ENCODE data around the gene ATP1A2.

The ATP1A2 gene

GRCh38 chr1:160144921-160145320 lies 29.4 kb downstream of the ATP1A2 start:
- DNase-seq (ENCODE audit: insufficient read length), result no peak
- TF ChIP-seq TAF1 (IDR thresholded peaks at IDR 0.05; ENCODE audit: borderline replicate concordance, low read depth, low read length), result no peak
- no peak for TF ChIP-seq POLR2A (IDR thresholded peaks at IDR 0.05; ENCODE audit: low read depth, low read length)
- no peak for TF ChIP-seq POLR2AphosphoS5 (IDR thresholded peaks at IDR 0.05; ENCODE audit: low read depth, low read length)
- no peak for FAIRE-seq

DNA sequence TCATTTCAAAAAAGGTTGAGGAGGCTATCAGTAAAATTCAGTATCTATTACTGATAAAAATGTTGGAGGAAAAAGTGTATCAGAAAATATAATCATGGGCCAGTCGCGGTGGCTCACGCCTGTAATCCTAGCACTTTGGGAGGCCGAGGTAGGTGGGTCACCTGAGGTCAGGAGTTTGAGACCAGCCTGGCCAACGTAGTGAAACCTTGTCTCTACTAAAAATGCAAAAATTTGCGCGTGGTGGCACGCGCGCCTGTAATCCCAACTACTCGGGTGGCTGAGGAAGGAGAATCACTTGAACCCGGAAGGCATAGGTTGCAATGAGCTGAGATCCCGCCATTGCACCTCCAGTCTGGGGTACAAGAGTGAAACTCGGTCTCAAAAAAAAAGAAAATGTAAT lies 30.5 kb downstream of the ATP1A2 start:
- DNase-seq (ENCODE audit: insufficient read length) (no peak), FAIRE-seq (no peak)
- TF ChIP-seq POLR2AphosphoS5 (IDR thresholded peaks at IDR 0.05; ENCODE audit: low read depth, low read length) (no peak), TAF1 (IDR thresholded peaks at IDR 0.05; ENCODE audit: borderline replicate concordance, low read depth, low read length) (no peak), POLR2A (IDR thresholded peaks at IDR 0.05; ENCODE audit: low read depth, low read length) (no peak)

DNA sequence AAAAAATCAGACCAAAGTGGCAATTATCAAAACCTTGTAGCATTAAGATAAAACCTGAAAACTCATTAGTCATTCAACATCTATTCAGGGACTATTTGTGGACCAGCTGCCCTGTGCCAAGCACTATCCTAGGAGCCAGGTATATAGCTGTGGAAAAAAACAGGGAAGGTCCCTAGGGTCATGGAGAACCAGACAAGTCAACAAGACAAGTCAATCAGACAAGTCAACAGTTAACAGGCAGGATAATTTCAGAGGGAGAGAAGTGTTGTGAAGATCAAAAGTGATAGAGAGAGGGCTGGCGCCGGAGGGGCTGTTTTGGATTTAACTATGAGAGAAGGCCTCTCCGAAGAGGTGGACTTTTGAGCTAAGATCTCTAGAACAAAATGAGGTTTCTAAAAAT lies 32.6 kb downstream of the ATP1A2 start:
- DNase-seq (ENCODE audit: insufficient read length) (no peak), FAIRE-seq (no peak)
- TF ChIP-seq POLR2AphosphoS5 (IDR thresholded peaks at IDR 0.05; ENCODE audit: low read depth, low read length) (no peak), TAF1 (IDR thresholded peaks at IDR 0.05; ENCODE audit: borderline replicate concordance, low read depth, low read length) (no peak), POLR2A (IDR thresholded peaks at IDR 0.05; ENCODE audit: low read depth, low read length) (no peak)

- no peak for FAIRE-seq
- TF ChIP-seq TAF1 (IDR thresholded peaks at IDR 0.05; ENCODE audit: borderline replicate concordance, low read depth, low read length) (no peak), POLR2AphosphoS5 (IDR thresholded peaks at IDR 0.05; ENCODE audit: low read depth, low read length) (no peak), POLR2A (IDR thresholded peaks at IDR 0.05; ENCODE audit: low read depth, low read length) (no peak)
- DNase-seq (ENCODE audit: insufficient read length), result no peak
Measured at GRCh38 chr1:160149233-160149632, 33.7 kb downstream of the ATP1A2 start.

- no peak for DNase-seq (ENCODE audit: insufficient read length)
- no peak for TF ChIP-seq TAF1 (IDR thresholded peaks at IDR 0.05; ENCODE audit: borderline replicate concordance, low read depth, low read length)
- TF ChIP-seq POLR2A (IDR thresholded peaks at IDR 0.05; ENCODE audit: low read depth, low read length), result no peak
- no peak for FAIRE-seq
Measured at GRCh38 chr1:160149716-160150115, 34.2 kb downstream of the ATP1A2 start.

DNA sequence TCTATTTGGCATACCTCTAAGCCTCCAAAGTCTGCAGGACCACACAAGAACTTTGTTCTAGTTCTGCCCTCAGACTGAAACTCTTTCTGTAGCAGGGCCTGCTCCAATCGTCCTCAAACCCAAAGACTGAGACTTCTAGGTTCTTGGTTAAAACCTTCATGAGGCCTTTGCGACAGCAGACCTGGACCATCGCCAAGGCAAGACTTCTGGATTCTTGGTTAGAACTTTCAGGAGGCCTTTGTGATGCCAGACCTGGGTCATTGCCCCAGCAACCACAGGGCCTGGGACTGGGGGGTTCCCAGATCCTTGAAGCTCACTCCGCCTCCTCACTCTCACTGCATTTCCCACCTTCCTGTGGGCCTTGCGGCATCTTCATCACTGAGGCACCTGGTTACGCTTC lies 35.7 kb downstream of the ATP1A2 start, which contains the start of gene ATP1A4:
TSS of gene ATP1A4 (plus strand) at position 301 of the 400 bp plus-strand sequence. CDS start 438 bp downstream, outside the sequence.
- no peak for DNase-seq (ENCODE audit: insufficient read length)
- no peak for FAIRE-seq
- no peak for TF ChIP-seq POLR2AphosphoS5 (IDR thresholded peaks at IDR 0.05; ENCODE audit: low read depth, low read length)
- no peak for TF ChIP-seq POLR2A (IDR thresholded peaks at IDR 0.05; ENCODE audit: low read depth, low read length)
- no peak for TF ChIP-seq TAF1 (IDR thresholded peaks at IDR 0.05; ENCODE audit: borderline replicate concordance, low read depth, low read length)

DNA sequence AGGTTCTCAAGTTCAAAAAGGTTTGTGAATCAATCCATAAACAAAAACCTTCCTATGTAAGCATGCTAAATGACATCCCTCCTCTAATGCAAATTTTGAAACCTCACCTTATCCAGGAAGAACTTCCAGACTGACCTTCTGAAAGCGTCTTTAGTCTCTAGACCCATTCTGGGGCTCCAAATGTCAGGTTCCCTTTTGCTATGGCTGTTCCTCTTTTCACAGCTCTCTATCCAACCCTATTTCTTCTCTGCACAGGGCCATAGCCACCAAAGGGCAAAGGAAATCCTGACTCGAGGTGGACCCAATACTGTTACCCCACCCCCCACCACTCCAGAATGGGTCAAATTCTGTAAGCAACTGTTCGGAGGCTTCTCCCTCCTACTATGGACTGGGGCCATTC lies 39.2 kb downstream of the ATP1A2 start:
- TF ChIP-seq POLR2AphosphoS5 (IDR thresholded peaks at IDR 0.05; ENCODE audit: low read depth, low read length) (no peak), TAF1 (IDR thresholded peaks at IDR 0.05; ENCODE audit: borderline replicate concordance, low read depth, low read length) (no peak), POLR2A (IDR thresholded peaks at IDR 0.05; ENCODE audit: low read depth, low read length) (no peak)
- no peak for FAIRE-seq
- DNase-seq (ENCODE audit: insufficient read length), result no peak

GRCh38 chr1:160156361-160156760 lies 40.8 kb downstream of the ATP1A2 start:
- no peak for DNase-seq (ENCODE audit: insufficient read length)
- FAIRE-seq, result no peak
- no peak for TF ChIP-seq TAF1 (IDR thresholded peaks at IDR 0.05; ENCODE audit: borderline replicate concordance, low read depth, low read length)
- TF ChIP-seq POLR2A (IDR thresholded peaks at IDR 0.05; ENCODE audit: low read depth, low read length), result no peak
- TF ChIP-seq POLR2AphosphoS5 (IDR thresholded peaks at IDR 0.05; ENCODE audit: low read depth, low read length), result no peak

GRCh38 chr1:160157174-160157573 lies 41.6 kb downstream of the ATP1A2 start:
- no peak for FAIRE-seq
- no peak for TF ChIP-seq POLR2AphosphoS5 (IDR thresholded peaks at IDR 0.05; ENCODE audit: low read depth, low read length)
- TF ChIP-seq POLR2A (IDR thresholded peaks at IDR 0.05; ENCODE audit: low read depth, low read length), result no peak
- no peak for TF ChIP-seq TAF1 (IDR thresholded peaks at IDR 0.05; ENCODE audit: borderline replicate concordance, low read depth, low read length)

DNA sequence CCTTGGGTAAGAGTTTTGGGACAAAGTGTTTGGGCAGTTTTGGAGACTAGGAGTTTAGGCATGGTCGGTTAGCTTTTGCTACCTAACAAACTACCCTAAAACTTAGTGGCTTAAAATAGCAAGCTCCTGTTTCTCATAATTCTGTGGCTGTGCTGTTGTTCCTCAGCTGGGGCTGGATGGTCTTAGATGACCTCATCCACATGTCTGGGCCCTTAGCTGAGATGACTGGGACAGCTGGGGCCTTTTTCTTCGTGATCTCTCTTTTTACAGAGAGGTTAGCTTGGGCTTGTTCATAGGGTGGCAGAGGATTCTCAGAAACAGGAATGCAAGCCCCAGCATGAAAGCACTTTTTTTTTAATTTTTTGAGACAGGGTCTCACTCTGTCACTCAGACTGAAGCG lies 42.5 kb downstream of the ATP1A2 start:
- no peak for DNase-seq (ENCODE audit: insufficient read length)
- FAIRE-seq, result no peak
- TF ChIP-seq POLR2A (IDR thresholded peaks at IDR 0.05; ENCODE audit: low read depth, low read length) (no peak), TAF1 (IDR thresholded peaks at IDR 0.05; ENCODE audit: borderline replicate concordance, low read depth, low read length) (no peak), POLR2AphosphoS5 (IDR thresholded peaks at IDR 0.05; ENCODE audit: low read depth, low read length) (no peak)

More at GRCh38 chr1:160157174-160157573, 41.6 kb downstream of the ATP1A2 start:
- DNase-seq (ENCODE audit: insufficient read length), result no peak

- no peak for FAIRE-seq
- TF ChIP-seq TAF1 (IDR thresholded peaks at IDR 0.05; ENCODE audit: borderline replicate concordance, low read depth, low read length), result no peak
- TF ChIP-seq POLR2A (IDR thresholded peaks at IDR 0.05; ENCODE audit: low read depth, low read length), result no peak
- TF ChIP-seq POLR2AphosphoS5 (IDR thresholded peaks at IDR 0.05; ENCODE audit: low read depth, low read length), result no peak
- DNase-seq (ENCODE audit: insufficient read length), result no peak
Measured at GRCh38 chr1:160158534-160158933, 43.0 kb downstream of the ATP1A2 start.

DNA sequence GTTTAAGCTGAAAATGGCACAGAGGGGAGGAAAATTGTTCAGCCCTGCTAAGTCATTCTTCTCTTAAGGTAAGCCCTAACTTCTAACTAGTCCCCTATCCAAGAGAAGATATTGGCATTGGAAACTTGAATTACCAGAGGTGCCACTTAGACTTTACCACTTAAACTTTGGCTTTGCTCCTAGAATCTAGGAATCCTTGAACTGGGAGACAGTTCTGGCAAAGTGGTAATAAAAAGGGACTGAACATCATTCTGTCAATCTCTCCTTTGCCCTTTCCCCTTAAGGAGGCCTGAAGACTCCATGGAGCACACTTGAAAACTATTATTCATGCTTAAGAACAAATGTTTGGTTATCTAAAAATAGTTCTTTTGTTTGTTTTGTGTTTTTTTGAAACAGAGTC lies 44.3 kb downstream of the ATP1A2 start:
- FAIRE-seq (no peak), DNase-seq (ENCODE audit: insufficient read length) (no peak)
- TF ChIP-seq POLR2AphosphoS5 (IDR thresholded peaks at IDR 0.05; ENCODE audit: low read depth, low read length) (no peak), TAF1 (IDR thresholded peaks at IDR 0.05; ENCODE audit: borderline replicate concordance, low read depth, low read length) (no peak), POLR2A (IDR thresholded peaks at IDR 0.05; ENCODE audit: low read depth, low read length) (no peak)
